ENCODE results near the gene C14orf93.

DNA sequence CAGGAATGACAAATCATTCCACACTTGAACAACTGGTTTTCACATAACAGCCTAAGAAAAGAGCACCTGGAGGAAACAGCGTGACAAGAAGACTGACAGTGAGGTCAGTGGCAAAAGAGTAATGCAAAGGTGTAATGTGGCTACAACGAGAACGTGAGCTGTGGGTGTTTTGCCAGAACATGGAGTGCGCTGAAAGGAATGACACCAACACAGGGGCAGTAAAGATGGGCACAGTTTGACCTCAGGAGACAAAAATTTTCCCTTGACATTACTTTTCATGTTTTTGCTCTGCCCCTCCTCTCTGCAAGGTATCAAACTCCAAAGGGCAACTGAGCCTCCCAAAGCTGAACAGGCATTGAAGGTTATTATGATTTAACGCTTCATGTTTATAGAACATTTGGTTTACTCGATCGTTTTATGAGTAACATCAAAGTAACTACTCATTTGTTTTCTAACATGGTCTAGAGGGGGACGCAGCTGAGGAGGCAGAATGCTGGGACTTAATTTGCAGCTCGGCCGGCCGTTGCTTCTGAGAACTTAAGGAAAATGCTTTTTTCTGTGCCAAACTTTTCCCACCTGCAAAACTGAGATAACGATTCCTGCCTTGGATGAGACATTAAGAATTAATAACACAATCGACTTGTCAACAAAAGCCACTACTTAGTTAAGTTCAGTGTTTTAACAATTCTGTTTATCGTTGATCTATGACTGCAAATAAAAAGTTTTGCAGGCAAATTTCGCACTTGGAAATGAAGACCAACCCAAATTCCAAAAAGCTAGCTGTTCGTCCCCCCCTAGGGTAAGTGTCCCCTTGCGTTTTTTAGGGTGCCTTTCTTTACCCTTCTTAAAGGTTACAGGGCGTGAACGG is 54.0 kb downstream of the C14orf93 start:
- TF ChIP-seq EP300 (conservative IDR thresholded peaks at IDR 0.05; ENCODE audit: poor library complexity, severe bottlenecking) (no peak), EZH2 (IDR thresholded peaks at IDR 0.05; ENCODE audit: borderline replicate concordance, insufficient read depth, low read length, poor library complexity, severe bottlenecking) (no peak), MXI1 (conservative IDR thresholded peaks at IDR 0.05; ENCODE audit: poor library complexity, severe bottlenecking) (no peak), POLR2AphosphoS5 (IDR thresholded peaks at IDR 0.05) (no peak)
- TF ChIP-seq, protein P1, sequence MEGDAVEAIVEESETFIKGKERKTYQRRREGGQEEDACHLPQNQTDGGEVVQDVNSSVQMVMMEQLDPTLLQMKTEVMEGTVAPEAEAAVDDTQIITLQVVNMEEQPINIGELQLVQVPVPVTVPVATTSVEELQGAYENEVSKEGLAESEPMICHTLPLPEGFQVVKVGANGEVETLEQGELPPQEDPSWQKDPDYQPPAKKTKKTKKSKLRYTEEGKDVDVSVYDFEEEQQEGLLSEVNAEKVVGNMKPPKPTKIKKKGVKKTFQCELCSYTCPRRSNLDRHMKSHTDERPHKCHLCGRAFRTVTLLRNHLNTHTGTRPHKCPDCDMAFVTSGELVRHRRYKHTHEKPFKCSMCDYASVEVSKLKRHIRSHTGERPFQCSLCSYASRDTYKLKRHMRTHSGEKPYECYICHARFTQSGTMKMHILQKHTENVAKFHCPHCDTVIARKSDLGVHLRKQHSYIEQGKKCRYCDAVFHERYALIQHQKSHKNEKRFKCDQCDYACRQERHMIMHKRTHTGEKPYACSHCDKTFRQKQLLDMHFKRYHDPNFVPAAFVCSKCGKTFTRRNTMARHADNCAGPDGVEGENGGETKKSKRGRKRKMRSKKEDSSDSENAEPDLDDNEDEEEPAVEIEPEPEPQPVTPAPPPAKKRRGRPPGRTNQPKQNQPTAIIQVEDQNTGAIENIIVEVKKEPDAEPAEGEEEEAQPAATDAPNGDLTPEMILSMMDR (IDR thresholded peaks at IDR 0.05; ENCODE audit: poor library complexity, severe bottlenecking): no peak

All from neural cell (in vitro differentiated cells).